22Rv1 (cell line): ENCODE measurements around the gene KLHDC8A.

Source experiments
- H3K27ac ChIP-seq: fragments of 450-650 bp; 2 replicates; pipeline ENCODE4 v1.5.1; 2017
- CTCF ChIP-seq: fragments of 450-650 bp; IDR thresholded peaks from 2 replicates; pipeline ENCODE4 v1.5.1; 2017; ENCODE audit warnings: mild to moderate bottlenecking
- ZFX ChIP-seq: fragments of 450-650 bp; IDR thresholded peaks from 2 replicates; pipeline ENCODE4 v1.6.1; 2017; ENCODE audit warnings: antibody characterized with exemption, borderline replicate concordance

KLHDC8A gene

DNA sequence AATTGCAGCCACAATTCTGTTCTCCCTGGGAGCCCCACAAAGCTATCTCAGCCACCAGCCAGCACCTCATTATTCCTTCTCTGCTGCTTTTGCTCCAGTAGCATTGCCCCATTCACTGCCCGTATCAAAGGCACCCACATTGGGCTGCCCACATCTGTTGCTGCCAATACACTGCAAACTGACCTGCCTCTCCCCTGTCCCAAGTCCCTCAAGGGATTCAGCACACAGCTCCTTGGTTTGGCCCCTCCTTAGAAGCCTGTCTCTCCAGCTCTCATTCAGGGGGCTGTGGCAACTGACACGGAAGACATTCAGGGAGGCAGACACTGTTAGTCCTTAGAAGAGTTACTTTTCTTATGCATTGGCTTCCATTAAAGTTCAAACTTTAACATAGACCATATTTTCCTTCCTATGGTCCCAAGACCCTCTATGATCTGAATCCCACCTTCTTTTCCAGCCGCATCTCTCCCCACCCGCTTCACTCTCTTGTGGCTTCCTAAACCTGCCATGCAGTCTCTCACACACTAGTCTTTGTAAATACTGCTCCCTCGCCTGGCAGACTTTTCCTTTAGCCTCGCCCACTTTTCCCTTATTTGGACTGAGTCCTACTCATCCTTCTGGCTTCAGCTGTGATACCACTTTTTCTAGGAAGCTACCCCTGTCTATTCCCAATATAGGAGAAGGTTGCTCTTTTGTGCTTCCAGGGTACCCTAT lies 19.3 kb upstream of the KLHDC8A start:
- TF ChIP-seq CTCF, result peak; percentile 25
- no peak for TF ChIP-seq ZFX
- H3K27ac ChIP-seq, result no peak overlapping the region

DNA sequence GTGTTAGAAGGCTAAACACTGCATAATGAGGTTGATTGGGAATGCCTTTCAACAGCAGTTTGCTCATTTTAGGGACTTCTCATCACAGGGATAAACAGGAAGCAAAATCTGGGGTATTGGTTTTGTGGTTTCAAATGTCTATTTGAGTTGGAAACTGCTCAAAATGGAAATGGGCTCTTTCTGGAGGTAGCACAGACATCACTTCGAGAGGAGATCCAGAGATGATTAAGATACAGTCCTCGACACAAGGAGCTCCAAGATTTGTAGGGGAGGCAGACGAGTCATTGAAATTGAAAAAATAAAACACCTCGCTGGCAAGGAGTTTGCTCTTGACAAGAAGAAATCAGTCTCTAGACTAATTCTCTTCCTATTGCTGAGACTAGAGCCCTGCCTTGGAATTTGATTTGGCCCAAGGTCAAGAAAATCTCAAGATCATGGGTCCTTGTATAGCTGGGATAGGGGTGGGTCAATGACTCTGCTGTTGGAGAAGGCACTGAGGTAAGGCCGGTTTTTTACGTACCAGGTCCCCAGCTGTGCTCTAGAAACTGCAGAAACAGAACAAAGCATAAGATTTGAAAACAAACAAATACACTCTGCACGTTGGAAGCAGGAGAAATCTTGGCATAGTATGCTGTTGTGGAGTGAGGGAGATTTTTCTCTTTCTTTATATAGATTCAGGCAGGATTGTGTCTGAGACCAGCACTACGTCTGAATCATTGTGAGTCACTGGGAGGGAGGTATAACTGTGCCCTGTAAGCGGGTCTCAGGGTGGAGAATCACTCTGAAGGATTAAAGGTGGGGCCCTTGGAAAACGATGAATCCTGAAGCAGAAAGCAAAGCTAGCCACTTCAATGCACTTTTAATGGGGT lies 17.7 kb upstream of the KLHDC8A start:
- no peak overlapping the region for H3K27ac ChIP-seq
- TF ChIP-seq ZFX (no peak), CTCF (no peak)

DNA sequence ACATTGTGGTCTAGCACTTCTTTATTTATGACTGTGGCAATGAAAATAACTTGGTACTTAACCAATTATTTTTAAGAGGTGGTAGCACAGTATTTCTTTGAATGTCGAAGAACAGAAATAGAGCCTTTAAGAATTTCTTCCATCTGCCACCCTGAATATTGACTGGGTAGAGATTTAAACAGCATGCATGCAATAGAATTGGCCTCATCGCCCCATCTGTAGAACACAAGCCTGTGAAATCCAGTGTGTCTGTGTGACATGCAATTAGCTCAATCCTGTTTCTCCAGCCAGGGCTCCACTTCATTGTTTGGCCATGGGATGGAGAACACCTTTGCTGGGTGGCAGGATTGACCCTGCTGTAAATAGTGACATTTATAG lies 17.1 kb upstream of the KLHDC8A start:
- no peak overlapping the region for H3K27ac ChIP-seq
- TF ChIP-seq CTCF (no peak), ZFX (no peak)

DNA sequence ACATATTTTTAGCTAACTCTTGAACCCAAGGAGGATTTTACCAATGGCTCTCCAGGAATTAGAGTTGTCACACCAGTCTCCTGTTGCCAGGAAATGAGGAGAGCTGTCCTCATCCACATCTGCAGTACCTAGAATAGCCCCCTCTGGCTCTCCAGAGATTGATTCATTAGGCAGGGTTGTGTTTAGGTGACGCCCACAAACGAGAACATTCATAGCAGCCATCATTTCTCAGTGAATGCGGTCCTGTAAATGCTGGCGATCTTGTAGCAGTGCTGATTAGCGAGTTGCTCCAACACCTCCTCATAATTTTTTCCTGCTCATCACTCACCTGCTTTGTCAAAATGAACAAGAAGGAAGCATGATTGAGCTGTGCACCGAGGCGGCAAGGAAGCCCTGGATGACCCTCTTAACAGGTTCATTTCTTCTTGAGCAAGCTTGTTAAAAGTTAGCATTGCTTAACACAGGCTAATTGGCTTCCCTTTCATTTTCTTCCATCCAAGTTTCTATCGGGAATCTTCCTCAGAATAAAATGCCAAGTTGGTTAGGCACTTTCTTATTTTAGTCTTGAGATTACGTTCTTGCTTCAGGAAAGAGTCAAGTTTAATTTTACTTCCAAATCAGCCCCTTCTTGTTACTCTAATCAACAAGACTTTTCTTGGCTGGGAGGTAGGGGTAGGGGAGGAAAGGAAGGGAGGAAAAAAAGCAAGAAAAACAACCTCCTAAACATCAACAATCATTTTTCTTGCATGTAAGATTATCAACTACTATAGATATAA lies 16.5 kb upstream of the KLHDC8A start:
- TF ChIP-seq ZFX, result no peak
- no peak for TF ChIP-seq CTCF
- no peak overlapping the region for H3K27ac ChIP-seq

GRCh38 chr1:205371871-205372660 lies 15.3 kb upstream of the KLHDC8A start:
- TF ChIP-seq ZFX, result no peak
- H3K27ac ChIP-seq, result no peak overlapping the region

GRCh38 chr1:205370780-205371179 lies 14.1 kb upstream of the KLHDC8A start:
- no peak overlapping the region for H3K27ac ChIP-seq
- TF ChIP-seq CTCF (no peak), ZFX (no peak)

GRCh38 chr1:205369701-205370123 lies 13.0 kb upstream of the KLHDC8A start:
- no peak overlapping the region for H3K27ac ChIP-seq

More at GRCh38 chr1:205369701-205370123, 13.0 kb upstream of the KLHDC8A start:
- TF ChIP-seq CTCF (no peak), ZFX (no peak)
